GM18499 (cell line): ENCODE data around the gene RAB11FIP2.

Source experiments
- ATAC-seq: cut with Tn5 transposase; IDR thresholded peaks from one replicate; pipeline ENCODE4 v1.9.1; 2021; ENCODE audit warnings: moderate number of reproducible peaks; ENCODE audit not compliant: insufficient read depth, unreplicated experiment

Gene RAB11FIP2

GRCh38 chr10:117988814-117989213 lies 57.9 kb downstream of the RAB11FIP2 start:
- no peak for ATAC-seq

- ATAC-seq: no peak
These were observed 59.4 kb downstream of the RAB11FIP2 start for GRCh38 chr10:117987244-117987909.

GRCh38 chr10:117983961-117984360 lies 62.8 kb downstream of the RAB11FIP2 start:
- no peak for ATAC-seq

GRCh38 chr10:117980755-117981702 lies 65.7 kb downstream of the RAB11FIP2 start:
- ATAC-seq: no peak

GRCh38 chr10:117980216-117980615 lies 66.5 kb downstream of the RAB11FIP2 start:
- ATAC-seq: no peak

GRCh38 chr10:117972168-117972837 lies 74.4 kb downstream of the RAB11FIP2 start:
- no peak for ATAC-seq

- ATAC-seq: no peak
These were observed 75.8 kb downstream of the RAB11FIP2 start for GRCh38 chr10:117970962-117971361.

GRCh38 chr10:117969592-117969991 lies 77.1 kb downstream of the RAB11FIP2 start:
- no peak for ATAC-seq

GRCh38 chr10:117968354-117969182 lies 78.2 kb downstream of the RAB11FIP2 start:
- ATAC-seq: no peak

GRCh38 chr10:117967149-117967650 lies 79.5 kb downstream of the RAB11FIP2 start:
- no peak for ATAC-seq

GRCh38 chr10:117965984-117966383 lies 80.8 kb downstream of the RAB11FIP2 start:
- no peak for ATAC-seq

GRCh38 chr10:117964536-117964935 lies 82.2 kb downstream of the RAB11FIP2 start:
- no peak for ATAC-seq

- ATAC-seq: no peak
These were observed 86.3 kb downstream of the RAB11FIP2 start for GRCh38 chr10:117960345-117960935.

GRCh38 chr10:117956972-117957371 lies 89.8 kb downstream of the RAB11FIP2 start:
- ATAC-seq: no peak

- ATAC-seq: no peak
These were observed 91.6 kb downstream of the RAB11FIP2 start for GRCh38 chr10:117955176-117955575.
